Measurements from ENCODE around the gene C7. TPM values are rescaled to one million over a fixed set of nuclear protein-coding genes. Genes with fewer than 3 reads are reported as not detected.
"Not testable (repeated sequence)": the region's sequence is repeated elsewhere in the genome, so short reads cannot be mapped to it uniquely, and the experiment has no call there.

Gene C7
- total RNA-seq, 2 experiments from 2014 or later = not detected

DNA sequence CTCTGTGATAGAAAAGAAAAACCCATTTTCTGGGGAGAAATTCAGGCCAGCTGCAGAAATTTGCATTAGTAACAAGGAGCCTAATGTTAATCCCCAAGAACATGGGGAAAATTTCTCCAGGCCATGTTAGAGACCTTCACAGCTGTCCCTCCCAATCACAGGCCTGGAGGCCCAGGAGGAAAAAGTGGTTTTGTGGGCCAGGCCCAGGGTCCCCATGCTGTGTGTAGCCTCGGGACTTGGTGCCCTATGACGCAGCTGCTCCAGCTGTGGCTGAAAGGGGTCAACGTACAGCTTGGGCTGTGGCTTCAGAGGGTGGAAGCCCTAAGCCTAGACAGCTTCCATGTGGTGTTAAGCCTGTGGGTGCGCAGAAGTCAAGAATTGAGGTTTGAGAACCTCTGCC is 27.0 kb upstream of the C7 start:
- Mint-ChIP-seq H3K4me3 (no peak overlapping the region), H3K36me3 (ENCODE audit: low read depth) (no peaks in the 10 kb centered on the region), H3K27ac (no peak overlapping the region), H3K27me3 (peaks cover 2% of the 10 kb centered on the region), H3K4me1 (peaks cover 6% of the 10 kb centered on the region), H3K9me3 (ENCODE audit: low read depth) (peaks cover 5% of the 10 kb centered on the region)
- ChIA-PET POLR2A (no interaction called here), CTCF (no interaction called here)
- DNase-seq (no peak), ATAC-seq (no peak)
- intact Hi-C loops (cut with DNase I, micrococcal nuclease) = no loop called here

DNA sequence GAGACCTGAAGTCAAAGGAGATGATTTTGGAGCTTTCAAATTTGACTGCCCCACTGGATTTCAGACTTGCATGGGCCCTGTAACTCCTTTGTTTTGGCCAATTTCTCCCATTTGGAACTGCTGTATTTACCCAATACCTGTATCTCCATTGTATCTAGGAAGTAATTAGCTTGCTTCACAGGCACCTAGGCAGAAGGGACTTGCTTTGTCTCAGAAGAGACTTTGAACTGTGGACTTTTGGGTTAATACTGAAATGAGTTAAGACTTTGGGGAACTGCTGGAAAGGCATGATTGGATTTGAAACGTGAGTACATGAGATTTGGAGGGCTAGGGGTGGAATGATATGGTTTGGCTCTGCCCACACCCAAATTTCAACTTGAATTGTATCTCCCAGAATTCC is 26.2 kb upstream of the C7 start:
- ATAC-seq; H3K4me1 Mint-ChIP-seq; H3K4me3 Mint-ChIP-seq; intact Hi-C loops (cut with DNase I, micrococcal nuclease); H3K36me3 Mint-ChIP-seq (ENCODE audit: low read depth); H3K27me3 Mint-ChIP-seq; H3K27ac Mint-ChIP-seq; H3K9me3 Mint-ChIP-seq (ENCODE audit: low read depth); POLR2A ChIA-PET; DNase-seq: not testable (repeated sequence)
- CTCF ChIA-PET = interaction anchor here (0.6 to 0.7 kb wide), 2 partner anchors 27 to 126 kb away, joined by 3 read pairs; no protein-coding TSS in a partner anchor

DNA sequence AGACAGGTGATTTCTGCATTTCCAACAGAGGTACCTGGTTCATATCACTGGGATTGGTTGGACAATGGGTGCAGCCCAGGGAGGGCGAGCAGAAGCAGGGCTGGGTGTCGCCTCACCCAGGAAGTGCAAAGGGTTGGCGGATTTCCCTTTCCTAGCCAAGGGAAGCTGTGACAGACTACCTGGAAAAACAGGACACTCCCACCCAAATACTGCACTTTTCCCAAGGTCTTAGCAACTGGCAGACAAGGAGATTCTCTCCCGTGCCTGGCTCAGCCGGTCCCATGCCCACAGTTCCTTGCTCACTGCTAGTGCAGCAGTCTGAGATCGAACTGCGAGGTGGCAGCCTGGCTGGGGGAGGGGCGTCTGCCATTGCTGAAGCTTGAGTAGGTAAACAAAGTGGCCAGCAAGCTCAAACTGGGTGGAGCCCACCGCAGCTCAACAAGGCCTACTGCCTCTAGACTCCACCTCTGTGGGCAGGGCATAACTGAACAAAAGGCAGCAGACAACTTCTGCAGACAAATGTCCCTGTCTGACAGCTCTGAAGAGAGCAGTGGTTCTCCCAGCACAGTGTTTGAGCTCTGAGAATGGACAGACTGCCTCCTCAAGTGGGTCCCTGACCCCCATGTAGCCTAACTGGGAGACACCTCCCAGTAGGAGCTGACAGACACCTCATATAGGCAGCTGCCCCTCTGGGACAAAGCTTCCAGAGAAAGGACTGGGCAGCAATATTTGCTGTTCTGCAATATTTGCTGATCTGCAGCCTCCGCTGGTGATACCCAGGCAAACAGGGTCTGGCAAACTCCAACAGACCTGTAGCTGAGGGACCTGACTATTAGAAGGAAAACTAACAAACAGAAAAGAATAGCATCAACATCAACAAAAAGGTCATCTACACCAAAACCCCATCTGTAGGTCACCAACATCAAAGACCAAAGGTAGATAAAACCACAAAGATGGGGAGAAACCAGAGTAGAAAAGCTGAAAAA is 13.6 kb upstream of the C7 start:
- H3K27ac Mint-ChIP-seq; H3K4me1 Mint-ChIP-seq; H3K9me3 Mint-ChIP-seq (ENCODE audit: low read depth); POLR2A ChIA-PET; H3K4me3 Mint-ChIP-seq; H3K27me3 Mint-ChIP-seq; H3K36me3 Mint-ChIP-seq (ENCODE audit: low read depth); ATAC-seq; intact Hi-C loops (cut with DNase I, micrococcal nuclease); DNase-seq: not testable (repeated sequence)
- CTCF ChIA-PET = interaction anchor here (0.8 kb wide), 1 partner anchor 9 kb away, joined by 3 read pairs; no protein-coding TSS in a partner anchor

DNA sequence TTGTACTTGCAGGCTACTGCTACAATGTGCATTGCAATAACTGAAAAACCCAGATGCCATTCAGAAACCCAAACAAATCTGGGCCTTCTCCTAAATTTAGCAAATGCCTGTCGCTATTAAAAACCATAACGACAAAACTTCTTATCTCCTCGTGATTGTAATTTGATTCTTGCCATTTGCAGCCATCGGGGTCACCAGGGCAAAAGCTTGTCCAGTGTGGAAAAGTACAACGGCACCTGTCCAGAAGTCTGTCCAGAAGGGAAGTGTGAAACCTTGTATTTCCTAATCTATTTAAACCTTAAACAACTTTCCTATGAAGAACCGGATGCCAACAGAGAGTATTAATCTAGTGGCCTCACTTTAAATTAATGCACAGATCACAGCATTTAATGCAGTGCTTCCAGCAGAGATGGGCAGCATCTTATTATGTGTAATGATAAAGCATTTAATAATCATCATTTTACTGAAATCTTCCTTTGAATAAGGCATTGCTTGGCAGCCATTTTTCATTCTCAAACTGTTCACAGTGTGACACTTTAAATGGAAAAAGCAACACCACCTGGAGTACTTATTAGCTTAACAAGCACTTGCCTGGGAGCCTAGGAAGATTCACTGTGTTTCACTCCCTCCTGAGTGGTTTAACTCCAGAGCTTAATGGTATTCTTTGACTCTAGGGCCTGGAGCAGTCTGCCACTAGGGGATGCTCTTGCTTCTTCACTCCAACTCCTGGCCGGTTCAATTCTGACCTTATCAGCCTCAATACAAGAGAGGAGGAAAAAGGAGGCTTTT is 4.9 kb upstream of the C7 start:
- H3K4me3 Mint-ChIP-seq = no peak overlapping the region
- ATAC-seq (peak; percentile 74), DNase-seq (peak; percentile 60)
- intact Hi-C loops (cut with DNase I, micrococcal nuclease) = loop anchor here (1.0 to 10.0 kb wide), 3 partner anchors 740 to 940 kb away; no protein-coding TSS in a partner anchor
- no peaks in the 10 kb centered on the region for H3K9me3 Mint-ChIP-seq (ENCODE audit: low read depth)
- H3K27me3 Mint-ChIP-seq = no peaks in the 10 kb centered on the region
- ChIA-PET POLR2A (no interaction called here), CTCF (interaction anchor here (0.6 to 1.5 kb wide), 22 partner anchors 8 to 1565 kb away, joined by 3 to 10 read pairs (median 3); no protein-coding TSS in a partner anchor)
- H3K27ac Mint-ChIP-seq = no peak overlapping the region
- H3K36me3 Mint-ChIP-seq (ENCODE audit: low read depth) = no peaks in the 10 kb centered on the region
- no peaks in the 10 kb centered on the region for H3K4me1 Mint-ChIP-seq

DNA sequence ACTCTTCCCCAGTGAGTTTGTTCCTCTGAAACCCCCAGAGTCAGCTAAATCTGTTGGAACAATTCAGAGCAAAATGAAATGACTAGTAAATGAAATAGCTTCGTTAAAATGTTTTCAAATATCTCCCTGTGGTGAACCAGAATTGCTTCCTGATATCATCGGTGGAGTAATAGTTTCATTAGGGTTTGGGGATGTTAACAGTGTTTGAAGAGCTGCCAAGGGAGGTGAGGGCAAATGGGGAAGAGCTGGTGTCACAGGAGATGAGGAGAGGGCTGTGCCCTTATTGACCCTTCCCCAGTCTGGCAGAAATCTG is 4.3 kb upstream of the C7 start:
- intact Hi-C loops (cut with DNase I, micrococcal nuclease) = loop anchor here (1.0 to 10.0 kb wide), 3 partner anchors 740 to 940 kb away; no protein-coding TSS in a partner anchor
- H3K27me3 Mint-ChIP-seq = no peaks in the 10 kb centered on the region
- no peak for ATAC-seq

DNA sequence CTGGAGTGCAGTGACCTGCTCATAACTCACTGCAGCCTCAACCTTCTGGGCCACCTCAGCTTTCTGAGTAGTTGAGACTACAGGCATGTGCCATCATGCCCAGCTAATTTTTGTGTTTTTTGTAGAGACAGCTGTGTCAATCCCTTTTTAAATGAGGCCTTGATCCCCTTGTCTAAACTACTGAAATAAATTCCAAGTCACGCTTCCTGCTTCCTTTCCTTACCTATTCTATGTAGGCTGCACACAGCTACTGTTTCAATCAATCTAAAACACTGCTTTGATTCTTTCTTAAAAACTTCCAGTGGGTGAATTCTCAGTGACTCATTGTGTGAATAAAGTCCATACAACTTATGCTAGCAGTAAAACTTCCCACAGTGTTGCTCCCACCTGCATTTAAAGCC is 2.9 kb upstream of the C7 start:
- H3K9me3 Mint-ChIP-seq (ENCODE audit: low read depth) = no peaks in the 10 kb centered on the region

More for the DNA sequence above, 4.3 kb upstream of the C7 start:
- no peaks in the 10 kb centered on the region for H3K9me3 Mint-ChIP-seq (ENCODE audit: low read depth)
- ChIA-PET CTCF (interaction anchor here (0.6 to 1.5 kb wide), 18 partner anchors 8 to 1566 kb away, joined by 3 to 10 read pairs (median 3); no protein-coding TSS in a partner anchor), POLR2A (no interaction called here)
- no peak overlapping the region for H3K4me3 Mint-ChIP-seq
- no peak overlapping the region for H3K27ac Mint-ChIP-seq
- H3K36me3 Mint-ChIP-seq (ENCODE audit: low read depth) = no peaks in the 10 kb centered on the region
- no peaks in the 10 kb centered on the region for H3K4me1 Mint-ChIP-seq
- DNase-seq = no peak

DNA sequence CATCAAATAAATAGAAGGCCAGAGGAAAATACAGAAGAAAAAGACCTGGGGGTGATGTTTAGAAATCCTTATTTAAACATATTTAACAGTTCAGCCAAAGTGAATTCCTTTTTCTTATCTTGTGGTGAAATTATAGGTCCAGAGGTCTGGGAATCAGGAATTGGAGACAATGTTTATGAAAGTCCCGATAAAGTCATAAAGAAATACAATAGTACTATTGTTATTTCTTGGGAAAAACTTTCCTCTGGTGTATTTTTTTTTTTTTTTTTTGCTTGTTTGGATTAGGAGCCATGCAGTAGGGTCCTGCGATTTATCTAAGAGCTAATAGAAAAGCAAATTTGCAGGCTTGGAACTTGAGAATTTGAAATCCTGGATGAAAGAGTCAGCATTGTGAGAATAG is 426 bp downstream of the C7 start:
- CTCF ChIA-PET = interaction anchor here (1.0 kb wide), 1 partner anchor 9 kb away, joined by 3 read pairs; no protein-coding TSS in a partner anchor
- ATAC-seq (no peak), DNase-seq (no peak)
- Mint-ChIP-seq H3K36me3 (ENCODE audit: low read depth) (no peaks in the 10 kb centered on the region), H3K4me1 (no peaks in the 10 kb centered on the region), H3K4me3 (no peak overlapping the region), H3K27me3 (peaks cover 10% of the 10 kb centered on the region), H3K9me3 (ENCODE audit: low read depth) (no peaks in the 10 kb centered on the region), H3K27ac (no peak overlapping the region)
- intact Hi-C loops (cut with DNase I, micrococcal nuclease) = loop anchor here (10.0 kb wide), 2 partner anchors 735 to 935 kb away; no protein-coding TSS in a partner anchor
- POLR2A ChIA-PET = no interaction called here

More for the DNA sequence above, 2.9 kb upstream of the C7 start:
- ATAC-seq (no peak), DNase-seq (no peak)
- ChIA-PET POLR2A (no interaction called here), CTCF (no interaction called here)
- H3K4me3 Mint-ChIP-seq = no peak overlapping the region
- H3K36me3 Mint-ChIP-seq (ENCODE audit: low read depth) = no peaks in the 10 kb centered on the region
- intact Hi-C loops (cut with DNase I, micrococcal nuclease) = loop anchor here (10.0 kb wide), 2 partner anchors 738 to 938 kb away; no protein-coding TSS in a partner anchor
- peaks cover 3% of the 10 kb centered on the region for H3K27me3 Mint-ChIP-seq
- H3K27ac Mint-ChIP-seq = no peak overlapping the region
- H3K4me1 Mint-ChIP-seq = no peaks in the 10 kb centered on the region

DNA sequence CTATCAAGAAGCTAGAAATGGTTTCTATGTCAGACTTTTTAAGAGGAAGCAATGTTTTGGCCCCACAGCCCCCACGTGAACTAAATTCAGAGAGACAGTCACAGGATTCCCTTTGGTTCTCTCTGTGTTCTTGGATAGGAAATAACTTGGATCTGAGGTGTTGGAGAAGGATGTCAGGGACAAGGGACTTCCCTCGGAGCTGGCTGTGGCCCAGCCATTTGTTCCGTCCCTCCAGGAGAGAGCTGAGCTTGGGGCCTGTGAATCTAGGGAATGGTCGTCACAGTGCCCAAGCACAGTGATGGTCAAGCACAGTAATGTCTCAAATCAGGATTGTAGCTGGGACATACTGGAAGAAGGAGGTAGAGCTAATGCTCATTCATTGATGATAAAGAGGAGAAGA is 2.0 kb downstream of the C7 start:
- Mint-ChIP-seq H3K36me3 (ENCODE audit: low read depth) (no peaks in the 10 kb centered on the region), H3K4me3 (no peak overlapping the region), H3K4me1 (no peaks in the 10 kb centered on the region), H3K9me3 (ENCODE audit: low read depth) (no peaks in the 10 kb centered on the region), H3K27ac (no peak overlapping the region), H3K27me3 (peaks cover 19% of the 10 kb centered on the region)
- ATAC-seq (no peak), DNase-seq (no peak)
- intact Hi-C loops (cut with DNase I, micrococcal nuclease) = no loop called here
- ChIA-PET CTCF (interaction anchor here (0.6 kb wide), 1 partner anchor 208 kb away, joined by 3 read pairs; no protein-coding TSS in a partner anchor), POLR2A (interaction anchor here (0.5 kb wide), 1 partner anchor 829 kb away, joined by 4 read pairs; no protein-coding TSS in a partner anchor)

DNA sequence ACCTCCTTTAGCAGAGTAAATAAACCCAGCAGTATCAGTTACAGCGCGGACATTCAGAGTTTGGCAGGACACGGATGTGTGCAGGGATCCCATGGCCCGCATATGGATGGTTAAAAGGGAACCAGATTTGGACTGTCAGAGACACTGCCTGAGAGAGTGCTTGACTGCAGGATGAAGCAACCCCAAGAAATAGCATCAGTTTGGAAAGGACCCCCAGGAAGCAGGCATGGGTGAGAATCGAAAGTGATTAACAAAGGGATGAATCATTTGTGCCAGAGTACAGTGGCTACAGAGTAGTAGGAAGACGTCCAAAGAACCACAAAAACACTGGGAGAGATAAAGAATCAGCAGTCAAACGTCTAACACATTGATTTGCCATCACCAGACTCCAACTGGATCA is 5.5 kb downstream of the C7 start:
- no peak overlapping the region for H3K4me3 Mint-ChIP-seq
- POLR2A ChIA-PET = no interaction called here
- CTCF ChIA-PET = no interaction called here
- intact Hi-C loops (cut with DNase I, micrococcal nuclease) = no loop called here
- H3K9me3 Mint-ChIP-seq (ENCODE audit: low read depth) = no peaks in the 10 kb centered on the region
- no peaks in the 10 kb centered on the region for H3K4me1 Mint-ChIP-seq
- no peak overlapping the region for H3K27ac Mint-ChIP-seq
- ATAC-seq (no peak), DNase-seq (no peak)
- no peaks in the 10 kb centered on the region for H3K36me3 Mint-ChIP-seq (ENCODE audit: low read depth)
- H3K27me3 Mint-ChIP-seq = peaks cover 32% of the 10 kb centered on the region

DNA sequence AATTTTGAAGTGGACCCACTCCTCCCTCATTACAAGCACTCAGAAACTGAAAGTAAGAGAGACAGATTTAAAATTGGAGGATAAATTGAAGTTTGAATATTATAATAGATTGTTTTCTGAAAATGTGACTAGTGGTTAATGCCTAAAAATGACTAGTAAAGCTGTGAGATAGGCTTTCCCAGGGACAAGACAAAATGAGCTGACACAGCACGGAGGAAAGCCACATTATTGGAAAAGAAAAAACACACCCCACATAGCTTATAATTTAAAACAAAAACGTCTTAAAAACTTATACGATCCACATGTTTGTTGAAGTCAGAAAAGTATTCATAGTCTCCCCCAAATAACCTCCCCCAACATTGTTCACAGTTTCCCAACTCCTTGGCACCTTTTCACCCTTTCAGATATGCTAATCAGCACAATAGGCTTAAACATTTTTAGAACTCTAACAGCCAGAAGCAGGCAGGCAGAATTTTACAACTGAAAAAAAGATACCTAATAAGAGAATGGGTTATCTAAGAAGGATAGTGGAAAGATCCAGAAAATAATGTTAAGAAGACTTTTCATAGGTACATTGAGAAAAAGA is 6.1 kb downstream of the C7 start:
- Mint-ChIP-seq H3K27me3 (peaks cover 33% of the 10 kb centered on the region), H3K36me3 (ENCODE audit: low read depth) (no peaks in the 10 kb centered on the region), H3K9me3 (ENCODE audit: low read depth) (no peaks in the 10 kb centered on the region), H3K4me1 (no peaks in the 10 kb centered on the region), H3K4me3 (no peak overlapping the region), H3K27ac (no peak overlapping the region)
- POLR2A ChIA-PET = no interaction called here
- no peak for ATAC-seq
- CTCF ChIA-PET = no interaction called here
- intact Hi-C loops (cut with DNase I, micrococcal nuclease) = no loop called here
- DNase-seq = no peak

DNA sequence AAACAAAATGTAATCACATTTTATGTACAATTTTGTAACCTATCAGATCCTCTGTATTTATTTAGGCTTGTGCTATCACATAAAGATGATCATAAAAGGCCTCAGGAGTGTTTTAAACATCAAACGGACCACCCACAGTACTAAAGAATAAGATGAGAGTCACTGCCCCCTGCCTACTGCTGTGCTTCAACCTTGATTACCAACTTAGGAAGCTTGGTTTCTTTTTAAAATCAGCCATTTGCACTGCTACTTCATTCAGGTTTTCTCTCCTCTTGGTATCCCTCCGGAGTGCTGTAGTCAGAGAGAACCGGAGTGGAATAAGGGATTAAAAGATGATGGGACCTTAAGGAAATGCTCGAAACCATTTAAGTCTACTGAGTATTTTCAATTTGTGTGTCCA is 6.9 kb downstream of the C7 start:
- Mint-ChIP-seq H3K4me1 (no peaks in the 10 kb centered on the region), H3K36me3 (ENCODE audit: low read depth) (no peaks in the 10 kb centered on the region), H3K9me3 (ENCODE audit: low read depth) (no peaks in the 10 kb centered on the region), H3K27me3 (peaks cover 32% of the 10 kb centered on the region), H3K27ac (no peak overlapping the region), H3K4me3 (no peak overlapping the region)
- DNase-seq (no peak), ATAC-seq (no peak)
- CTCF ChIA-PET = no interaction called here
- POLR2A ChIA-PET = no interaction called here
- intact Hi-C loops (cut with DNase I, micrococcal nuclease) = no loop called here
